Calu3 (cell line): Measurements from ENCODE around the gene SYMPK. TPM values are rescaled to one million over a fixed set of nuclear protein-coding genes. Genes with fewer than 3 reads are reported as not detected.

ENCODE experiments used
- BruUV-seq: library from RNA; stranded (reverse); fragments of 400-500 nt; replicated peaks from 2 replicates; lab custom pipeline; 2021; lab: Mats Ljungman, UMichigan
- CTCF ChIA-PET: fragments of 300-600 bp; sonication (Branson Sonifier 250); formaldehyde crosslinking; loops from one replicate; lab custom pipeline; 2022; ENCODE audit warnings: antibody characterized with exemption; lab: Charles Lee
- DNase-seq: peaks from one replicate; pipeline ENCODE4 v3.0.0; 2022
- H3K27ac Mint-ChIP-seq: one replicate; pipeline ENCODE4 v1.8.0; 2022; ENCODE audit warnings: mixed read lengths; ENCODE audit not compliant: unreplicated experiment
- H3K27me3 Mint-ChIP-seq: one replicate; pipeline ENCODE4 v1.8.0; 2022; ENCODE audit warnings: mixed read lengths; ENCODE audit not compliant: unreplicated experiment
- H3K36me3 Mint-ChIP-seq: one replicate; pipeline ENCODE4 v1.8.0; 2022; ENCODE audit warnings: mild to moderate bottlenecking, moderate library complexity, mixed read lengths; ENCODE audit not compliant: insufficient read depth, unreplicated experiment
- H3K4me1 Mint-ChIP-seq: one replicate; pipeline ENCODE4 v1.8.0; 2022; ENCODE audit warnings: mild to moderate bottlenecking, low read depth, mixed read lengths; ENCODE audit not compliant: unreplicated experiment
- H3K4me3 Mint-ChIP-seq: one replicate; pipeline ENCODE4 v1.8.0; 2022; ENCODE audit warnings: mild to moderate bottlenecking, low read depth, moderate library complexity, mixed read lengths; ENCODE audit not compliant: unreplicated experiment
- H3K9me3 Mint-ChIP-seq: one replicate; pipeline ENCODE4 v1.8.0; 2022; ENCODE audit warnings: low read depth, mixed read lengths; ENCODE audit not compliant: unreplicated experiment
- CTCF ChIP-seq: fragments of 200-600 bp; IDR thresholded peaks from one replicate; pipeline ENCODE4 v1.8.0; 2022; ENCODE audit warnings: antibody characterized with exemption; ENCODE audit not compliant: unreplicated experiment
- intact Hi-C: fragments of 100-400 bp; cut with micrococcal nuclease; formaldehyde crosslinking; loops from one replicate; pipeline ENCODE4 v1.10.0; 2022; ENCODE audit not compliant: unreplicated experiment
- total RNA-seq: library from RNA; stranded (reverse); gene quantifications from 2 replicates; pipeline ENCODE4 v1.2.3, GENCODE V29; 2022

Gene SYMPK
- total RNA-seq, 1 experiment from 2014 or later, result 130 TPM

- intact Hi-C loops, result no loop called here
- Mint-ChIP-seq H3K4me3 (no peak overlapping the region), H3K9me3 (no peaks in the 10 kb centered on the region), H3K4me1 (peaks cover 17% of the 10 kb centered on the region), H3K27ac (peak overlapping the region; percentile 12), H3K27me3 (no peaks in the 10 kb centered on the region), H3K36me3 (peaks cover 63% of the 10 kb centered on the region)
- no TSS peak for BruUV-seq
- no peak for DNase-seq
- CTCF ChIA-PET, result interaction anchor here (0.6 to 3.4 kb wide), 7 partner anchors 10 to 488 kb away, joined by 3 to 17 read pairs (median 7); partner anchors contain the start of gene SIX5
- no peak for TF ChIP-seq CTCF
Observed at GRCh38 chr19:45782820-45783785, 79.8 kb downstream of the SYMPK start.

GRCh38 chr19:45782162-45782691 lies 80.7 kb downstream of the SYMPK start, which contains the start of gene DMPK:
Gene DMPK, minus strand, starts transcription at chr19:45782490. Its CDS starts 138 bp downstream, at chr19:45782352.
- DNase-seq, result no peak
- intact Hi-C loops, result no loop called here
- Mint-ChIP-seq H3K36me3 (peaks cover 65% of the 10 kb centered on the region), H3K27me3 (no peaks in the 10 kb centered on the region), H3K4me1 (peaks cover 17% of the 10 kb centered on the region), H3K4me3 (no peak within 1 kb of the TSS), H3K27ac (no peak within 1 kb of the TSS), H3K9me3 (no peaks in the 10 kb centered on the region)
- BruUV-seq, result no TSS peak
- CTCF ChIA-PET, result interaction anchor here (0.6 to 3.4 kb wide), 7 partner anchors 10 to 489 kb away, joined by 3 to 17 read pairs (median 7); partner anchors contain the start of gene SIX5
- no peak for TF ChIP-seq CTCF

- Mint-ChIP-seq H3K4me3 (no peak overlapping the region), H3K27ac (peak overlapping the region; percentile 12), H3K36me3 (peaks cover 69% of the 10 kb centered on the region), H3K9me3 (no peaks in the 10 kb centered on the region), H3K4me1 (peaks cover 17% of the 10 kb centered on the region), H3K27me3 (no peaks in the 10 kb centered on the region)
- no peak for TF ChIP-seq CTCF
- peak; percentile 78 for DNase-seq
- CTCF ChIA-PET, result interaction anchor here (0.6 to 3.4 kb wide), 4 partner anchors 9 to 225 kb away, joined by 3 to 17 read pairs (median 10); partner anchors contain the start of gene SIX5
- intact Hi-C loops, result no loop called here
- no TSS peak for BruUV-seq
Observed at GRCh38 chr19:45781214-45782161, 81.5 kb downstream of the SYMPK start.
